ENCODE measurements around the gene THOC2.
A peak's percentile ranks its signal among the peaks of the same experiment; 100 is the strongest.
"Not testable (repeated sequence)": the region's sequence is repeated elsewhere in the genome, so short reads cannot be mapped to it uniquely, and the experiment has no call there.

THOC2 gene

GRCh38 chrX:123732670-123733363, at the start of gene THOC2:
Gene THOC2, minus strand, starts transcription at chrX:123733052. Its CDS starts 30 bp downstream, at chrX:123733022.
- peak; percentile 38 for DNase-seq

GRCh38 chrX:123781786-123782185, 48.9 kb upstream of the THOC2 start:
- not testable (repeated sequence) for DNase-seq

GRCh38 chrX:123779908-123780396, 47.1 kb upstream of the THOC2 start:
- no peak for DNase-seq

- DNase-seq = no peak
Observed at GRCh38 chrX:123773258-123773988, 40.6 kb upstream of the THOC2 start.

- DNase-seq = no peak
Observed at GRCh38 chrX:123771449-123772064, 38.7 kb upstream of the THOC2 start.

- DNase-seq = peak; percentile 62
Observed at GRCh38 chrX:123764967-123765871, 32.4 kb upstream of the THOC2 start.

- DNase-seq = not testable (repeated sequence)
Observed at GRCh38 chrX:123759849-123760248, 27.0 kb upstream of the THOC2 start.

- not testable (repeated sequence) for DNase-seq
Observed at GRCh38 chrX:123757794-123758193, 24.9 kb upstream of the THOC2 start.

GRCh38 chrX:123756320-123756719, 23.5 kb upstream of the THOC2 start:
- DNase-seq = no peak

GRCh38 chrX:123755107-123755506, 22.3 kb upstream of the THOC2 start:
- DNase-seq = no peak

- no peak for DNase-seq
Observed at GRCh38 chrX:123753656-123754350, 21.0 kb upstream of the THOC2 start.

GRCh38 chrX:123749643-123750042, 16.8 kb upstream of the THOC2 start:
- DNase-seq = no peak

- no peak for DNase-seq
Observed at GRCh38 chrX:123745511-123745910, 12.7 kb upstream of the THOC2 start.

GRCh38 chrX:123743312-123743711, 10.5 kb upstream of the THOC2 start:
- DNase-seq = no peak

GRCh38 chrX:123742440-123742839, 9.6 kb upstream of the THOC2 start:
- DNase-seq = no peak

- DNase-seq = no peak
Observed at GRCh38 chrX:123740536-123740935, 7.7 kb upstream of the THOC2 start.

GRCh38 chrX:123740006-123740405, 7.2 kb upstream of the THOC2 start:
- no peak for DNase-seq

- no peak for DNase-seq
Observed at GRCh38 chrX:123739474-123739873, 6.6 kb upstream of the THOC2 start.

GRCh38 chrX:123738378-123738940, 5.6 kb upstream of the THOC2 start:
- no peak for DNase-seq

- DNase-seq = peak; percentile 24
Observed at GRCh38 chrX:123736333-123736921, 3.6 kb upstream of the THOC2 start.

GRCh38 chrX:123735137-123735536, 2.3 kb upstream of the THOC2 start:
- DNase-seq = not testable (repeated sequence)
